Activated CD4-positive, alpha-beta T cell treated with anti-CD3 and anti-CD28 coated beads for 36 hours (primary cell): ENCODE results near the gene STAT3. TPM values are rescaled to one million over a fixed set of nuclear protein-coding genes. Genes with fewer than 3 reads are reported as not detected.

Experiments used
- ATAC-seq: fragments of 200-7000 bp; cut with Tn5 transposase; one replicate; pipeline ENCODE4 v1.10.0; 2021; ENCODE audit warnings: mild to moderate bottlenecking, moderate library complexity
- CTCF ChIA-PET: fragments of 350-600 bp; sonication (Branson Sonifier 250); formaldehyde crosslinking; loops from one replicate; lab custom pipeline; 2021; ENCODE audit warnings: antibody characterized with exemption; lab: Charles Lee
- POLR2A ChIA-PET: fragments of 350-600 bp; sonication (Branson Sonifier 250); formaldehyde crosslinking; loops from one replicate; lab custom pipeline; 2021; ENCODE audit warnings: antibody characterized with exemption, inconsistent platforms; lab: Charles Lee
- DNase-seq: peaks from one replicate; pipeline ENCODE4 v3.0.0-alpha.2; 2020
- H3K27ac Mint-ChIP-seq: one replicate; pipeline ENCODE4 v1.8.0; 2021; ENCODE audit warnings: mixed read lengths
- H3K27me3 Mint-ChIP-seq: one replicate; pipeline ENCODE4 v1.8.0; 2021; ENCODE audit warnings: mixed read lengths
- H3K36me3 Mint-ChIP-seq: one replicate; pipeline ENCODE4 v1.8.0; 2021; ENCODE audit warnings: low read depth, mixed read lengths
- H3K4me1 Mint-ChIP-seq: one replicate; pipeline ENCODE4 v1.8.0; 2021; ENCODE audit warnings: mixed read lengths
- H3K4me3 Mint-ChIP-seq: one replicate; pipeline ENCODE4 v1.8.0; 2021; ENCODE audit warnings: mild to moderate bottlenecking, moderate library complexity, mixed read lengths
- H3K9me3 Mint-ChIP-seq: one replicate; pipeline ENCODE4 v1.8.0; 2021; ENCODE audit warnings: low read depth, mixed read lengths
- intact Hi-C, 2 experiments: fragments of 100-400 bp; cut with DNase I in 1 of 2; cut with micrococcal nuclease in 1 of 2; formaldehyde crosslinking; loops; one replicate each; pipeline versions ENCODE4 v1.14.2 to v1.15.1; 2022 to 2024; cut with DNase I, micrococcal nuclease
- total RNA-seq, 2 experiments: library from RNA; stranded (reverse); gene quantifications; one replicate each; pipeline ENCODE4 v1.2.3, GENCODE V29; 2021

Gene STAT3
- total RNA-seq, 2 experiments from 2014 or later: 332 to 345 TPM

DNA sequence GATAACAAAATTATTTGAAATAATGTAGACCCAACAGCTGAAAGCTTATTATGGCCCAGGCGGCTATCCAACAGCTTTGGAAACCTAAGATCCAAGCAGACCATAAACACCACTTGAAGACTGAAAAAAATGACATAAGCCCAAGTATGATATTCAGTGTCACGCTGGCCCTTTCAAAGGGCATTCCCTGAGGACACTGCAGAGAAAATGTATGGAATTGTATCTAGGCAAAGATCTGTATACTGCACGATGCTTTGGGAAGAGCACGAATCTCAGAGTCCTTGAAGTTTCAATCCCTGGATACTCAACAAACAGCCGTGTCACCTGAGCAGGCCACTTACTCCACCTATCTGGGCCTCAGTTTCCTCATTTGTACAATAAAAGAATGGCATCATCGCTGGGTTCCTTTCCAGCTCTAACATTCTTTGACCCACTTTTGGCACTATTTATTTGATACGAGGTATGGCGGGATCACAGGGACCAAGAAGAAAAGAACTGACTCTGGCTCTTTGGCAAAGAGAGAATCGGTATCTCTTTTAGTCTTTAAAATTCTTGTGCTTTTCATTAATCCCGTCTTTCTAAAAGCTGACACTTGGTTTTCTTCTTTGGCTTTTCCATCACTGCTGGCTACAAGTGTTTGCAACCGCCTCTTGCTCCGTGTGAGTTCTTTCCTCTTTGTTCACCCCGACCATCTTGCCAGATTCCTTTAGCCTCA is 113.3 kb downstream of the STAT3 start:
- Mint-ChIP-seq H3K27ac (peak overlapping the region; percentile 97), H3K4me3 (peak overlapping the region; percentile 94), H3K4me1 (peaks cover 49% of the 10 kb centered on the region), H3K36me3 (peaks cover 46% of the 10 kb centered on the region), H3K27me3 (no peaks in the 10 kb centered on the region), H3K9me3 (no peaks in the 10 kb centered on the region)
- no peak for ATAC-seq
- no peak for DNase-seq
- intact Hi-C loops: loop anchor here (1.0 to 2.0 kb wide), 2 partner anchors 52 to 53 kb away; no protein-coding TSS in a partner anchor
- CTCF ChIA-PET: interaction anchor here (0.6 to 1.7 kb wide), 12 partner anchors 8 to 286 kb away, joined by 3 to 10 read pairs (median 4); no protein-coding TSS in a partner anchor
- POLR2A ChIA-PET: interaction anchor here (0.7 to 2.3 kb wide), 8 partner anchors 8 to 52 kb away, joined by 3 to 11 read pairs (median 4); partner anchors contain the start of gene STAT5A

DNA sequence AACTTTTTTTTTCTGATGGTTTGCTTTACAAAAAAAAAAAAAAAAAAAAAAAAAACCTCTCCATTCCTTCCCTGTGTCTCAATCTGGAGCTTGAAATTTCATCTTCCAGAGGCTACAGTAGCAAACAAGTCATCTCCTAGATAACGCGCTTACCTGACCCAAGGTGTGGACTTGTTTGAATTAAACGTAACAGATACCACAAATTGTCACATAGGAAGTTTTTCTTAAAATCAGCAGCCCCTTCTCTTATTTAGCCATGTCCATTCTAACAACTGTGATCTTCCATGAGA is 114.0 kb downstream of the STAT3 start:
- intact Hi-C loops: loop anchor here in 1 of 2 experiments (2.0 kb wide), 1 partner anchor 51 kb away; no protein-coding TSS in a partner anchor
- Mint-ChIP-seq H3K4me3 (peak overlapping the region; percentile 94), H3K27me3 (no peaks in the 10 kb centered on the region), H3K27ac (peak overlapping the region; percentile 97), H3K36me3 (peaks cover 46% of the 10 kb centered on the region), H3K4me1 (peaks cover 57% of the 10 kb centered on the region), H3K9me3 (no peaks in the 10 kb centered on the region)
- ATAC-seq (no peak), DNase-seq (no peak)
- ChIA-PET CTCF (interaction anchor here (0.6 to 1.8 kb wide), 6 partner anchors 17 to 285 kb away, joined by 3 to 9 read pairs (median 3); no protein-coding TSS in a partner anchor), POLR2A (interaction anchor here (1.2 to 2.3 kb wide), 4 partner anchors 14 to 26 kb away, joined by 4 to 11 read pairs (median 6); partner anchors contain the start of gene STAT5A)

DNA sequence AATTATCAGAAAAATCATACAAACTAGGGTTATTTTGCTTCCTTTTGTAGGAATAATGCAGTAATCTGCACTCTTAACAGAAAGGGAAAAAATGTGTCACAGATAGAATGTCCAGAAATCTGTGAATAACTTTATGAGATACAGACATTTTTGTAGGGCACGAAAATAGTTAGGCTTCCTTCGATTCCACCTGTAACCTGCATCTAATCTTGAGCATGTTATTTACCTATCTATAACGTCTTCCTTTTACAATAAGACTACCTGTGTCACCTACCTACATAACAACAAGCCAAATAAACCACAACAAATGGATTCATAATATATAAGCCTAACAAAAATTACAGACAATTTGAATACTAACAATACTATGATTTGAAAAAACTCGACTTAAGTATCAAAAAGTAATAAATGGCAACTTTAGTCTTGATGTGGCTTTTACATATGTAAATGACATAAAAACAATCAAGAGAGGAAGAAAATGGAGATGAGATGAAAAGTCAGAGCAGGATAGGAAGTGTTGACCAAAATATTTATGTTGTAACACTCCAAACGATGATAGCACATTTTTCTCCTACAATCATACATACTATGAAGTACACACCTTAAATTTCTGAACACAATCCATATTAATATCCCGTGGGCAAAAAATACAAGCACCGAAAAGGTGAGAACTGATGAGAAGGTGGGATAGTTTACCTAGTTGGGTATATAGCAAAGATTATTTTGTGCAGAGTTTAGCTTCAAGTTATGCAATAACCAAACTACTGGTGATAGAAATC is 114.6 kb downstream of the STAT3 start:
- peaks cover 48% of the 10 kb centered on the region for H3K36me3 Mint-ChIP-seq
- peaks cover 61% of the 10 kb centered on the region for H3K4me1 Mint-ChIP-seq
- peak overlapping the region; percentile 97 for H3K27ac Mint-ChIP-seq
- H3K4me3 Mint-ChIP-seq: peak overlapping the region; percentile 94
- intact Hi-C loops: loop anchor here in 1 of 2 experiments (2.0 kb wide), 1 partner anchor 51 kb away; no protein-coding TSS in a partner anchor
- no peaks in the 10 kb centered on the region for H3K9me3 Mint-ChIP-seq
- ATAC-seq (no peak), DNase-seq (no peak)
- no peaks in the 10 kb centered on the region for H3K27me3 Mint-ChIP-seq
- POLR2A ChIA-PET: interaction anchor here (0.6 to 2.3 kb wide), 6 partner anchors 15 to 585 kb away, joined by 3 to 11 read pairs (median 4); partner anchors contain the start of gene STAT5A
- CTCF ChIA-PET: interaction anchor here (0.7 to 1.8 kb wide), 6 partner anchors 17 to 248 kb away, joined by 3 to 9 read pairs (median 4); no protein-coding TSS in a partner anchor

DNA sequence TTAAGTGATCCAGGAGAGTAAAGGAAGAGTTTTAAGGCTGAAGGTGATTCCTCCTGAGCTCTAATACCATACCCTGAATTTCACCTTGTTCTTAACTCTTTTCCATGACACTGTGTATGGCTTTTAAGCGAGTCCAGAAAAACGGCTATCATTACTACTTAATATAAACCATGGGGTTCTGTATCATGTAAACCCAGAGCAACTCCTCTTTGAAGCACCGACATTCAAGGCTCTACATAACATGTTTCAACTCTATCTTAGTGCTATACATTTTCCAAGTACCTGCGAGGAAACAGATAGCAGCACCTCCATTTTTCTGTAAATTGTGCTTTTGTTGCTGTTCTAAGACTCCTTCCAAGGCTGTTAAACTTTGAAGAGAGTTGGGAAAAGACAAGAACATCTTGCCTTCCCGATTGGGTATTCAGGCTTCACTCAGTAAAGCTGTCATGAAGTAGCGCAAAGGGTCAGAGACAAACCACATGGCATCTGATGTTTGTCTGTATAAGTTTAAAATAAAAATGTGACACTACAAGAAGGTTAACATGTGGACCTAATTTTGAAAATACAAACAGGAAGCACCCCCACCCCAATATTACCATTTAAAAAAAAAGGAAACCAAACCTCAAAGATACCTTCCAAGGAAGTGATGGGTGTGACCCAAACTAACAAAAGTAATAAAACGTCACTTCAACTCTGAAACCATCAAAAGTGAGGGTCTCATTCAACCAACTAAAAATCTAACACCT is 115.9 kb downstream of the STAT3 start:
- Mint-ChIP-seq H3K4me1 (peaks cover 65% of the 10 kb centered on the region), H3K36me3 (peaks cover 42% of the 10 kb centered on the region)
- intact Hi-C loops: no loop called here

DNA sequence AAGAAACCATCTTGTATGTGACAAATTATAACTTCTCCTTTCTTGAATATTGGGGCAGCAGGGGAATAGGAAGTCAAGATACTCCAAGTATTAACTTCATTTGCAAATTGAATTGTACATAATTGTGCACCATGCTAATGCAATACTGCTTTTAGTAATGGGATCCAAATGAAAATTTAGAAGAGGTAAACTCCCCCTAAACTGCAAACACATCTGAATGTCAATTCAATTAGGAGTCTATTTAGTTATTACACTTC is 116.5 kb downstream of the STAT3 start:
- H3K4me1 Mint-ChIP-seq: peaks cover 66% of the 10 kb centered on the region
- no peaks in the 10 kb centered on the region for H3K9me3 Mint-ChIP-seq
- H3K36me3 Mint-ChIP-seq: peaks cover 43% of the 10 kb centered on the region
- ATAC-seq (no peak), DNase-seq (no peak)
- H3K4me3 Mint-ChIP-seq: peak overlapping the region; percentile 94
- H3K27me3 Mint-ChIP-seq: no peaks in the 10 kb centered on the region
- ChIA-PET POLR2A (interaction anchor here (0.6 to 1.5 kb wide), 9 partner anchors 15 to 117 kb away, joined by 3 to 9 read pairs (median 5); partner anchors contain the start of gene STAT5A), CTCF (interaction anchor here (4.3 to 7.0 kb wide), 2 partner anchors 20 to 49 kb away, joined by 20 to 84 read pairs; no protein-coding TSS in a partner anchor)
- peak overlapping the region; percentile 97 for H3K27ac Mint-ChIP-seq
- intact Hi-C loops: loop anchor here (1.0 to 2.0 kb wide), 4 partner anchors 18 to 117 kb away; partner anchors contain the start of gene STAT3 (in 1 of the 2)

More for the DNA sequence above, 115.9 kb downstream of the STAT3 start:
- ATAC-seq (no peak), DNase-seq (no peak)
- CTCF ChIA-PET: interaction anchor here (1.1 to 4.3 kb wide), 2 partner anchors 20 to 50 kb away, joined by 6 to 20 read pairs; no protein-coding TSS in a partner anchor
- POLR2A ChIA-PET: interaction anchor here (1.2 kb wide), 1 partner anchor 22 kb away, joined by 7 read pairs; no protein-coding TSS in a partner anchor
- Mint-ChIP-seq H3K9me3 (no peaks in the 10 kb centered on the region), H3K27me3 (no peaks in the 10 kb centered on the region), H3K4me3 (peak overlapping the region; percentile 94), H3K27ac (peak overlapping the region; percentile 97)

DNA sequence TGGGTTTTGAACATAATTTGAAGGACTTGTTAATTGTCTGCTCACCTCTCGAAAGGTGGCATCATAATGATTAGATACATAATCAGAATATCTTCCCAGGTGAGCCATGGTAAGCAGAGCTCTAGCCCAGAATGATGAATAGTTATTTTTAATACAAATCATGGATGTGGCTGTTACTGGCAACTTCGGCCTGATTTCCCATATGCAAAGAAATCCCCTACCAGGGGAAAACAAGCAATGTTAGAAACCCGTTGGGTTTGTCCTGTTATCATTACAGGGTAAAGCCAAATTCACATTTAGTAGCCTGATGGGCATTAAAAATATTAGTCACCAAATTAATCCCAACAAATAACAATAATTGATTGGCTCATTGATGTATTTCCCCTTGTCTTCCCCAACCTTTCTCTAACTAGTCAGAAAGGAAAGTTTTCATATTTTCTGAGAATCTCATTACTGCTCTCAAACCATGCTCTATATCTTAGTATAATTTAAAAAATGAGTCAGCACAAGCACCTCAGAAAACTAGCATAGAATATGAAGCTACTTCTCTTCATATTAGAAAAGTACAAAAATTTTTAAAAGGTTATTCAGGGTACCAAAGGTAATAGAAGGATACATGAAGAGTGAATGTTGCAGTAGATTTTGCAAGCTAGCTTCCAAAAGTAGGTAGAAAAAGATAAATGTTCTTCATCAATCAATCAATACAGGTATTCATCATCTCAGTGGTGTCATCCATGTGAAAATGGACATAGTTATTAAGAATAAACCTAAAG is 117.0 kb downstream of the STAT3 start:
- DNase-seq (no peak), ATAC-seq (peak; percentile 47)
- Mint-ChIP-seq H3K4me1 (peaks cover 70% of the 10 kb centered on the region), H3K4me3 (peak overlapping the region; percentile 94), H3K36me3 (peaks cover 46% of the 10 kb centered on the region), H3K27me3 (no peaks in the 10 kb centered on the region), H3K9me3 (no peaks in the 10 kb centered on the region), H3K27ac (peak overlapping the region; percentile 97)
- ChIA-PET POLR2A (interaction anchor here (0.6 to 1.5 kb wide), 11 partner anchors 15 to 119 kb away, joined by 3 to 9 read pairs (median 5); partner anchors contain the start of genes STAT3 and STAT5A), CTCF (interaction anchor here (0.7 to 7.0 kb wide), 4 partner anchors 19 to 92 kb away, joined by 3 to 84 read pairs (median 12); no protein-coding TSS in a partner anchor)
- intact Hi-C loops: loop anchor here (1.0 to 2.0 kb wide), 4 partner anchors 18 to 118 kb away; partner anchors contain the start of gene STAT3 (in 1 of the 2)

DNA sequence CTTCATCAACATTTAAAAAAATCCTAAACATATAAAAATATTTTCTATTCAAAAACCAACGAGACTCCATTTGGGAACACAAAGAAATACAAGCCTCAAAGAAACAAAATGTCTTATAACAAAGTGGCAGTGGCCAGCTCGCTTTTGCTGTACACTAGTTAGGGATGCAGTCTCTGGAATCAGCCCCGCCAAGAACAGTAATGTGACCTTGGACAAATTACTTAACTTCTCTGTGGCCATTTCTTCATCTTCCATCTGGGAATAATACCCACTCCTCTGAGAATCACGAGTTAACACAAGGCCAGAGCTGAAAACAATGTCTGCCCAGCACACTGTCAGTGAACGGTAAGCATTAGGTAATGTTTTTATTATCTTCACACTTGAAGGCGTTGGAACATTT is 117.6 kb downstream of the STAT3 start:
- DNase-seq: no peak
- ChIA-PET CTCF (interaction anchor here (0.7 to 7.0 kb wide), 6 partner anchors 19 to 105 kb away, joined by 3 to 84 read pairs (median 4); no protein-coding TSS in a partner anchor), POLR2A (interaction anchor here (0.9 to 4.4 kb wide), 5 partner anchors 17 to 118 kb away, joined by 3 to 53 read pairs (median 4); partner anchors contain the start of genes STAT3 and STAT5A)
- no peak for ATAC-seq
- peak overlapping the region; percentile 97 for H3K27ac Mint-ChIP-seq
- intact Hi-C loops: loop anchor here in 1 of 2 experiments (2.0 kb wide), 2 partner anchors 66 to 118 kb away; partner anchors contain the start of gene STAT3
- H3K4me3 Mint-ChIP-seq: peak overlapping the region; percentile 94
- no peaks in the 10 kb centered on the region for H3K27me3 Mint-ChIP-seq
- H3K36me3 Mint-ChIP-seq: peaks cover 46% of the 10 kb centered on the region
- H3K9me3 Mint-ChIP-seq: no peaks in the 10 kb centered on the region
- peaks cover 71% of the 10 kb centered on the region for H3K4me1 Mint-ChIP-seq

DNA sequence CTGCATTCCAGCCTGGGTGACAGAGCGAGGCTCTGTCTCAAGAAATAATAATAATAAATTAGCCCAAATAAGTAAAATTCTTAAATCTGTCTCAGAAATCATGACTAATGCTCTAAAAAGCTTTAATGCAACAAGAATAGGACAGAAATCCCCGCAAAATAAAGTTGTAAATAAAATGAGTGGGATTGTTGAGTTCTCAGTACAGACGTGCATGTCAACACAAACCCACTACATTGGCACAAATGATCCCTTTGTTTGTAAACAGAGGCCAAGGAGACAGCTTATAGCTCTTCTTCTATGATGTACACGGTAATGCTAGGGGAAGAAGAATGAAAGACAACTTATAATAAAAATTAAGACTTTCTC is 118.1 kb downstream of the STAT3 start:
- Mint-ChIP-seq H3K4me3 (peak overlapping the region; percentile 32), H3K4me1 (peaks cover 74% of the 10 kb centered on the region), H3K9me3 (no peaks in the 10 kb centered on the region), H3K36me3 (peaks cover 44% of the 10 kb centered on the region), H3K27me3 (no peaks in the 10 kb centered on the region), H3K27ac (peak overlapping the region; percentile 95)
- DNase-seq (no peak), ATAC-seq (no peak)
- POLR2A ChIA-PET: interaction anchor here (0.5 to 4.4 kb wide), 5 partner anchors 17 to 118 kb away, joined by 3 to 53 read pairs (median 5); partner anchors contain the start of gene STAT3
- CTCF ChIA-PET: interaction anchor here (0.9 to 7.0 kb wide), 5 partner anchors 18 to 104 kb away, joined by 3 to 84 read pairs (median 4); no protein-coding TSS in a partner anchor
- intact Hi-C loops: loop anchor here in 1 of 2 experiments (2.0 kb wide), 2 partner anchors 67 to 119 kb away; partner anchors contain the start of gene STAT3

DNA sequence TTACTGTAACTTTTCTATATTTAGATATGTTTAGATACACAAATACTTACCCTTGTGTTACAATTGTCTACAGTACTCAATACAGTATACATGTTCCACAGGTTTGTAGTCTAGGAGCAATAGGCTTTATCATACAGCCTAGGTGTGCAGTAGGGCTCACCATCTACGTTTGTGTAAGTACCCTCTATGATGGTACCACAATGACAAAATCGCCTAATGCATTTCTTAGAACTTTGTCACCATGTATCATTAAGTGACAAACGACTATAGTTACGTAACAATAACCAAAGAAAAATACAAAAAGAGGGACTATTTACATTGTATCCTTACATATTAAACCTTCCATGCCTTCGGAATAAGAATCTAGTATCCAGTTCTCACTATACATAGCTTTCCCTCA is 120.0 kb downstream of the STAT3 start:
- no peak for DNase-seq
- Mint-ChIP-seq H3K4me3 (peak overlapping the region; percentile 16), H3K36me3 (peaks cover 34% of the 10 kb centered on the region), H3K4me1 (peaks cover 69% of the 10 kb centered on the region), H3K27me3 (no peaks in the 10 kb centered on the region), H3K9me3 (peaks cover 2% of the 10 kb centered on the region), H3K27ac (peak overlapping the region; percentile 95)
- no peak for ATAC-seq
- ChIA-PET POLR2A (interaction anchor here (1.7 to 4.4 kb wide), 2 partner anchors 19 to 21 kb away, joined by 4 to 53 read pairs; no protein-coding TSS in a partner anchor), CTCF (interaction anchor here (0.6 to 7.0 kb wide), 3 partner anchors 16 to 872 kb away, joined by 3 to 84 read pairs (median 20); no protein-coding TSS in a partner anchor)
- intact Hi-C loops: loop anchor here (5.0 kb wide), 3 partner anchors 119 to 409 kb away; partner anchors contain the start of genes DNAJC7 (in 1 of the 2), PLEKHH3 (in 1 of the 2) and STAT3 (in 1 of the 2)
